ENCODE results near the gene NFYB. TPM values are rescaled to one million over a fixed set of nuclear protein-coding genes. Genes with fewer than 3 reads are reported as not detected.

Gene NFYB
- total RNA-seq, 1 experiment from 2014 or later: 28.1 TPM

- intact Hi-C loops (cut with micrococcal nuclease; ENCODE audit: unreplicated experiment): no loop called here
- H3K4me3 ChIP-seq (ENCODE audit: low read depth, low read length, poor library complexity, severe bottlenecking): no peak overlapping the region
- CTCF ChIA-PET: no interaction called here
- no peaks in the 10 kb centered on the region for H3K9me3 ChIP-seq (ENCODE audit: low read depth, low read length, poor library complexity, severe bottlenecking)
- H3K4me1 ChIP-seq (ENCODE audit: insufficient read depth, low read length, poor library complexity, severe bottlenecking): no peaks in the 10 kb centered on the region
- BruUV-seq (replicated peaks): no TSS peak
- no peak for DNase-seq (ENCODE audit: low spot score)
- H3K27me3 ChIP-seq (replicated peaks; ENCODE audit: insufficient read depth, low read depth, low read length, poor library complexity): no peaks in the 10 kb centered on the region
- POLR2A ChIA-PET (ENCODE audit: low non-redundant PET): no interaction called here
- no peak overlapping the region for H3K27ac ChIP-seq (ENCODE audit: low read depth, low read length, poor library complexity, severe bottlenecking)
- H3K36me3 ChIP-seq (ENCODE audit: insufficient read depth, low read length, poor library complexity, severe bottlenecking): no peaks in the 10 kb centered on the region
- TF ChIP-seq CTCF (conservative IDR thresholded peaks at IDR 0.05; ENCODE audit: low read depth, low read length) (no peak), EZH2 (IDR thresholded peaks at IDR 0.05; ENCODE audit: borderline replicate concordance, low read depth, low read length, poor library complexity, severe bottlenecking) (no peak)
Measured at GRCh38 chr12:104168596-104168995, 30.6 kb upstream of the NFYB start.

- H3K27ac ChIP-seq (ENCODE audit: low read depth, low read length, poor library complexity, severe bottlenecking): no peak overlapping the region
- BruUV-seq (replicated peaks): no TSS peak
Measured at GRCh38 chr12:104167519-104168458, 29.8 kb upstream of the NFYB start.

GRCh38 chr12:104166465-104166864 is 28.5 kb upstream of the NFYB start:
- Histone ChIP-seq H3K27me3 (replicated peaks; ENCODE audit: insufficient read depth, low read depth, low read length, poor library complexity) (no peaks in the 10 kb centered on the region), H3K4me1 (ENCODE audit: insufficient read depth, low read length, poor library complexity, severe bottlenecking) (no peaks in the 10 kb centered on the region), H3K27ac (ENCODE audit: low read depth, low read length, poor library complexity, severe bottlenecking) (no peak overlapping the region), H3K9me3 (ENCODE audit: low read depth, low read length, poor library complexity, severe bottlenecking) (no peaks in the 10 kb centered on the region), H3K4me3 (ENCODE audit: low read depth, low read length, poor library complexity, severe bottlenecking) (no peak overlapping the region), H3K36me3 (ENCODE audit: insufficient read depth, low read length, poor library complexity, severe bottlenecking) (no peaks in the 10 kb centered on the region)
- TF ChIP-seq CTCF (conservative IDR thresholded peaks at IDR 0.05; ENCODE audit: low read depth, low read length): no peak
- no peak for TF ChIP-seq EZH2 (IDR thresholded peaks at IDR 0.05; ENCODE audit: borderline replicate concordance, low read depth, low read length, poor library complexity, severe bottlenecking)
- intact Hi-C loops (cut with micrococcal nuclease; ENCODE audit: unreplicated experiment): no loop called here
- no TSS peak for BruUV-seq (replicated peaks)
- POLR2A ChIA-PET (ENCODE audit: low non-redundant PET): no interaction called here
- CTCF ChIA-PET: no interaction called here
- no peak for DNase-seq (ENCODE audit: low spot score)

More at GRCh38 chr12:104167519-104168458, 29.8 kb upstream of the NFYB start:
- ChIA-PET POLR2A (ENCODE audit: low non-redundant PET) (no interaction called here), CTCF (no interaction called here)
- Histone ChIP-seq H3K4me3 (ENCODE audit: low read depth, low read length, poor library complexity, severe bottlenecking) (no peak overlapping the region), H3K27me3 (replicated peaks; ENCODE audit: insufficient read depth, low read depth, low read length, poor library complexity) (no peaks in the 10 kb centered on the region), H3K4me1 (ENCODE audit: insufficient read depth, low read length, poor library complexity, severe bottlenecking) (no peaks in the 10 kb centered on the region), H3K36me3 (ENCODE audit: insufficient read depth, low read length, poor library complexity, severe bottlenecking) (no peaks in the 10 kb centered on the region), H3K9me3 (ENCODE audit: low read depth, low read length, poor library complexity, severe bottlenecking) (no peaks in the 10 kb centered on the region)
- TF ChIP-seq EZH2 (IDR thresholded peaks at IDR 0.05; ENCODE audit: borderline replicate concordance, low read depth, low read length, poor library complexity, severe bottlenecking) (no peak), CTCF (conservative IDR thresholded peaks at IDR 0.05; ENCODE audit: low read depth, low read length) (no peak)
- DNase-seq (ENCODE audit: low spot score): no peak
- intact Hi-C loops (cut with micrococcal nuclease; ENCODE audit: unreplicated experiment): no loop called here
